Bronchial epithelial cell (primary cell): ENCODE measurements around the gene VPS11. TPM values are rescaled to one million over a fixed set of nuclear protein-coding genes. Genes with fewer than 3 reads are reported as not detected.
"Not testable (repeated sequence)": the region's sequence is repeated elsewhere in the genome, so short reads cannot be mapped to it uniquely, and the experiment has no call there.

Experiments
- DNase-seq: peaks from one replicate; pipeline ENCODE4 v3.0.0-alpha.2; 2010; ENCODE audit warnings: low read depth
- FAIRE-seq: peaks from 2 replicates; lab custom pipeline; 2011; peaks lifted over from hg19 to GRCh38; lab: Jason Lieb, UNC
- H3K27me3 ChIP-seq: 2 replicates; pipeline ENCODE4 v1.5.1; 2011; ENCODE audit warnings: low read length; ENCODE audit not compliant: control insufficient read depth, insufficient read depth
- H3K36me3 ChIP-seq: 2 replicates; pipeline ENCODE4 v1.5.1; 2011; ENCODE audit warnings: low read length; ENCODE audit not compliant: control insufficient read depth, insufficient read depth
- H3K4me3 ChIP-seq: 2 replicates; pipeline ENCODE4 v1.5.1; 2011; ENCODE audit warnings: mild to moderate bottlenecking, low read depth, low read length, control low read depth
- CTCF ChIP-seq: IDR thresholded peaks from 2 replicates; pipeline ENCODE4 v1.5.1; 2011; ENCODE audit warnings: mild to moderate bottlenecking, moderate library complexity, low read length, control low read depth, inconsistent platforms; ENCODE audit not compliant: insufficient read depth, severe bottlenecking
- total RNA-seq: library from RNA; depleted of rRNA; stranded (reverse); fragments of >200 nt; gene quantifications from 2 replicates; pipeline ENCODE4 v1.2.1, GENCODE V29; 2014

VPS11 gene
- total RNA-seq, 1 donor from 2014 or later = 24.5 TPM

- no peak for TF ChIP-seq CTCF
- FAIRE-seq (no peak), DNase-seq (peak; percentile 47)
- H3K27me3 ChIP-seq = no peaks in the 10 kb centered on the region
- H3K4me3 ChIP-seq = peak overlapping the region; percentile 87
- H3K36me3 ChIP-seq = peaks cover 36% of the 10 kb centered on the region
These were observed 11.1 kb upstream of the VPS11 start for GRCh38 chr11:119056421-119056999.

- Histone ChIP-seq H3K36me3 (peaks cover 29% of the 10 kb centered on the region), H3K27me3 (no peaks in the 10 kb centered on the region), H3K4me3 (peak within 1 kb of the TSS; percentile 87)
- FAIRE-seq = no peak
- peak; percentile 83 for DNase-seq
- TF ChIP-seq CTCF = peak; percentile 29
These were observed 10.4 kb upstream of the VPS11 start, which contains the start of gene HYOU1 for GRCh38 chr11:119057000-119057769. HYOU1 (minus strand) TSS chr11:119057205; CDS start chr11:119056160, 1,045 bp downstream.

DNA sequence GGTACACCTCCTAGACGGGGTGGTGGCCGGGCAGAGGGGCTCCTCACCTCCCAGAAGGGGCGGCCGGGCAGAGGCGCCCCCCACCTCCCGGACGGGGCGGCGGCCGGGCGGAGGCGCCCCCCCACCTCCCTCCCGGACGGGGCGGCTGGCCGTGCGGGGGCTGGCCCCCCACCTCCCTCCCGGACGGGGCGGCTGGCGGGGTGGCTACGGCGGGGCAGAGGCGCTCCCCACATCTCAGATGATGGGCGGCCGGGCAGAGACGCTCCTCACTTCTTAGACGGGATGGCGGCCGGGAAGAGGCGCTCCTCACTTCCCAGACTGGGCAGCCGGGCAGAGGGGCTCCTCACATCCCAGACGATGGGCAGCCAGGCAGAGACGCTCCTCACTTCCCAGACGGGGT is 8.5 kb upstream of the VPS11 start:
- H3K4me3 ChIP-seq, H3K27me3 ChIP-seq, DNase-seq, FAIRE-seq: not testable (repeated sequence)
- H3K36me3 ChIP-seq = peaks cover 17% of the 10 kb centered on the region

- no peaks in the 10 kb centered on the region for H3K27me3 ChIP-seq
- H3K36me3 ChIP-seq = peaks cover 1% of the 10 kb centered on the region
- no peak for TF ChIP-seq CTCF
- H3K4me3 ChIP-seq = no peak overlapping the region
- DNase-seq = no peak
- no peak for FAIRE-seq
These were observed 6.4 kb upstream of the VPS11 start for GRCh38 chr11:119061256-119061655.

DNA sequence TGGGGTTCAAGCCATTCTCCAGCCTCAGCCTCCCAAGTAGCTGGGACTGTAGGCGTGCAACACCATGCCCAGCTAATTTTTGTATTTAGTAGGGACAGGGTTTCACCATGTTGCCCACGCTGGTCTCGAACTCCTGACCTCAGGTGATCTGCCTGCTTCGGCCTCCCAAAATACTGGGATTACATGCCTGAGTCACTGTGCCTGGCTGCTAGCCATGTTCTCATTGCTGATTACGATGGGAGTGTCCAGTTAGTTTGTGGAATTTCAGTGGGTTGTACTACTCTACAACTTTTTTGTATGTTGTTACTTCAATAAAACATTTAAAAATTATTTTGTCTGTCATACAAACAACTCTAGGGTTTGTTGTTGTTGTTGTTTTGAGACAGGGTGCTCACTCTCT is 4.8 kb upstream of the VPS11 start:
- FAIRE-seq (no peak), DNase-seq (peak; percentile 45)
- TF ChIP-seq CTCF = no peak
- H3K36me3 ChIP-seq = peaks cover 1% of the 10 kb centered on the region
- no peak overlapping the region for H3K4me3 ChIP-seq
- no peaks in the 10 kb centered on the region for H3K27me3 ChIP-seq

DNA sequence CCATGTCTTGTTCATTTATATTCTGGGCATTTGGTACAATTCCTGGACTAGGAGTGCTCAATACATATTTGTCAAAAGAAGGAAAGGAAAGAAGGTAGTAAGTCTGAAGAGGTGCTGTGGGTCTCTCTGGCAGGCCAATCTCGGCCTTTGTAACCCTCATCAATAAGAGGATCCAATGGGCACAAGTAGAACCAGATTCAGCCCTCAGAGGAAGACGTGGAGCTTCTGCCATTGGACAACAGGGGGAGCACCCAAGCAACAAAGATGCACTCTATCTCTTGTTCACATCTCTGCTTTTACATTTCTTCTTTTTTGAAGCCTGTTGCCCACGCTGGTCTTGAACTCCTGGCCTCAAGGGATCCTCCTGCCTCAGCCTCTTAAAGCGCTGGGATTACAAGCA is 2.2 kb upstream of the VPS11 start:
- FAIRE-seq (no peak), DNase-seq (peak; percentile 30)

More for the DNA sequence above, 2.2 kb upstream of the VPS11 start:
- H3K27me3 ChIP-seq = no peaks in the 10 kb centered on the region
- no peak overlapping the region for H3K4me3 ChIP-seq
- peaks cover 4% of the 10 kb centered on the region for H3K36me3 ChIP-seq
- TF ChIP-seq CTCF = peak; percentile 74
